GM10266 (cell line): ENCODE data around the gene SALL2.
"Not testable (repeated sequence)": the region's sequence is repeated elsewhere in the genome, so short reads cannot be mapped to it uniquely, and the experiment has no call there.

Source experiments
- DNase-seq: peaks from one replicate; pipeline ENCODE4 v3.0.0; 2012; ENCODE audit errors: extremely low spot score
- CTCF ChIP-seq: IDR thresholded peaks from 2 replicates; pipeline ENCODE4 v1.5.1; 2012; ENCODE audit warnings: mild to moderate bottlenecking, low read depth; ENCODE audit not compliant: control insufficient read depth, insufficient read depth; ENCODE audit errors: missing control alignments

SALL2 gene

DNA sequence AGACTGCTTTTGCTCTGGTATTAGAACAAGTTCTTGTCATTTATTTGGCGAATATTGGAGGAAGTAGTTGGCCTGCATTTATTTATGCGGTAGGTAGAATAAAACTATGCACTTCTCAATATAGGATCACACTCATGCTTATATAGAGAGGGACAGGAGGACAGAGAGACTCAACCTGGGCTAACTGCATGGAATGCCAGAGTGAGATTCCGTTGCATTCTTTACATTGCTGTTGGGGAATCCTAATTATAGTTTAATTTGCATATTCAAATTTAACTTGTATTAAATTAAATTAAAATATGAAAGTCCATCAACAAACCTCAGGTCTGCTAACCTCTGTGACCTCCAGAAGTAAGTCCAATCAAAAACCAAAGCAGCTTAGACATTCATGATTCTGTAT lies 27.1 kb upstream of the SALL2 start:
- no peak for TF ChIP-seq CTCF

DNA sequence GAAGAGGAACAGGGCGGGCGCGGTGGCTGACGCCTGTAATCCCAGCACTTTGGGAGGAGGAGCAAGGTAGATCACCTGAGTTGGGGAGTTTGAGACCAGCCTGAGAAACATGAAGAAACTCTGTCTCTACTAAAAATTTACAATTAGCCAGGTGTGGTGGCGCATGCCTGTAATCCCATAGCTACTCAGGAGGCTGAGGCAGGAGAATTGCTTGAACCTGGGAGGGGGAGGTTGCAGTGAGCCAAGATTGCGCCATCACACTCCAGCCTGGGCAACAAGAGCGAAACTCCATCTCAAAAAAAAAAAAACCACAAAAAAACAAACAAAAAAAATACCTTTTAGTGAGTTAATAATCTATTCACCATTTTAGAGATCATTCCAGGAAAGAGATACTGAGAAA lies 18.4 kb upstream of the SALL2 start:
- DNase-seq = not testable (repeated sequence)

More for the DNA sequence above, 27.1 kb upstream of the SALL2 start:
- no peak for DNase-seq

DNA sequence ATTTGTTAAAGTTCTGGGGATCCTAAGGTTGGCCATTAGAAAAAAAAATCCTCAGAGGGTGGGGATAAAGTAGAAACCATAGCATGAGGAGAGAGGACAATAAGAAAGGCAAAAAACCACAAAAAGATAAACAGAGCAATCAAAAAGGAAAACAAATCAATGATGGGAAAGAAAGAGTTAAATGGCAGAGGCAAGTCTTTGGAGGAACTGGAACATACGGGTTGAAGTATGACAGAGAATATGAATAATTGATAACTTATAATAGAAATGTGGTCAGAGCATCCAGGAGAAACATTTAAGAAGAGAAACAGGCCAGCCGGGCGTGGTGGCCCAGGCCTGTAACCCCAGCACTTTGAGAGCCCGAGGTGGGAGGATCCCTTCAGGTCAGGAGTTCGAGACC lies 17.8 kb upstream of the SALL2 start:
- DNase-seq = no peak
- no peak for TF ChIP-seq CTCF

- DNase-seq = no peak
- TF ChIP-seq CTCF = no peak
These were observed 17.4 kb upstream of the SALL2 start for GRCh38 chr14:21543521-21543960.

- no peak for TF ChIP-seq CTCF
- DNase-seq = no peak
These were observed 15.4 kb upstream of the SALL2 start for GRCh38 chr14:21541413-21542074.

GRCh38 chr14:21539189-21539940 lies 13.2 kb upstream of the SALL2 start:
- TF ChIP-seq CTCF = no peak
- DNase-seq = no peak

GRCh38 chr14:21537090-21537424 lies 10.9 kb upstream of the SALL2 start:
- DNase-seq = no peak
- TF ChIP-seq CTCF = no peak
